ENCODE results near the gene TRAF3.

GRCh38 chr14:102859911-102860310 lies 82.7 kb downstream of the TRAF3 start:
- TF ChIP-seq CTCF (IDR thresholded peaks at IDR 0.05; ENCODE audit: borderline replicate concordance, extremely low read depth, low read length, poor library complexity, severe bottlenecking) (no peak), EZH2 (IDR thresholded peaks at IDR 0.05; ENCODE audit: borderline replicate concordance, low read depth, low read length, severe bottlenecking) (no peak)

Measured in DND-41 (cell line).